Measurements from ENCODE around the gene CHST9. TPM values are rescaled to one million over a fixed set of nuclear protein-coding genes. Genes with fewer than 3 reads are reported as not detected.

The CHST9 gene
- total RNA-seq, 3 donors from 2014 or later: 0.05 to 0.82 (median 0.06) TPM

GRCh38 chr18:26868968-26869586, 316.0 kb downstream of the CHST9 start:
- no peak for TF ChIP-seq CTCF (IDR thresholded peaks at IDR 0.05)
- peak; percentile 45 for ATAC-seq
- Histone ChIP-seq H3K4me3 (no peak overlapping the region), H3K36me3 (ENCODE audit: low read depth) (no peaks in the 10 kb centered on the region), H3K4me1 (ENCODE audit: low read depth) (peaks cover 7% of the 10 kb centered on the region), H3K9me3 (no peaks in the 10 kb centered on the region)
- DNase-seq: peak in 1 of 3 donors; percentile 24
- intact Hi-C loops (cut with DNase I, micrococcal nuclease): no loop called here

GRCh38 chr18:26867471-26867870, 317.6 kb downstream of the CHST9 start:
- no peak for TF ChIP-seq CTCF (IDR thresholded peaks at IDR 0.05)
- Histone ChIP-seq H3K36me3 (ENCODE audit: low read depth) (no peaks in the 10 kb centered on the region), H3K9me3 (no peaks in the 10 kb centered on the region), H3K4me3 (no peak overlapping the region), H3K4me1 (ENCODE audit: low read depth) (peaks cover 12% of the 10 kb centered on the region)
- intact Hi-C loops (cut with DNase I, micrococcal nuclease): no loop called here
- ATAC-seq (no peak), DNase-seq (no peak)

- no peaks in the 10 kb centered on the region for H3K36me3 ChIP-seq (ENCODE audit: low read depth)
- DNase-seq (no peak), ATAC-seq (no peak)
- no peak for TF ChIP-seq CTCF (IDR thresholded peaks at IDR 0.05)
- no peak within 1 kb of the TSS for H3K4me3 ChIP-seq
- peaks cover 12% of the 10 kb centered on the region for H3K4me1 ChIP-seq (ENCODE audit: low read depth)
- H3K9me3 ChIP-seq: no peaks in the 10 kb centered on the region
- intact Hi-C loops (cut with DNase I, micrococcal nuclease): no loop called here
Measured at GRCh38 chr18:26865557-26865956, 319.6 kb downstream of the CHST9 start, which contains the start of gene AQP4. AQP4 (minus strand) TSS chr18:26865707; CDS start chr18:26865689, 18 bp downstream.

- TF ChIP-seq CTCF (IDR thresholded peaks at IDR 0.05): no peak
- Histone ChIP-seq H3K4me1 (ENCODE audit: low read depth) (peaks cover 10% of the 10 kb centered on the region), H3K4me3 (no peak overlapping the region), H3K9me3 (no peaks in the 10 kb centered on the region), H3K36me3 (ENCODE audit: low read depth) (no peaks in the 10 kb centered on the region)
- ATAC-seq: no peak
- no peak for DNase-seq
- intact Hi-C loops (cut with DNase I, micrococcal nuclease): no loop called here
Measured at GRCh38 chr18:26864658-26865057, 320.4 kb downstream of the CHST9 start.

- Histone ChIP-seq H3K4me1 (ENCODE audit: low read depth) (peaks cover 6% of the 10 kb centered on the region), H3K4me3 (no peak overlapping the region), H3K9me3 (no peaks in the 10 kb centered on the region), H3K36me3 (ENCODE audit: low read depth) (no peaks in the 10 kb centered on the region)
- no peak for ATAC-seq
- no peak for DNase-seq
- intact Hi-C loops (cut with DNase I, micrococcal nuclease): no loop called here
- TF ChIP-seq CTCF (IDR thresholded peaks at IDR 0.05): no peak
Measured at GRCh38 chr18:26863921-26864497, 321.1 kb downstream of the CHST9 start.

Measured in mucosa of descending colon (tissue), 3 donors.